Tibial nerve (tissue), 4 donors: ENCODE data around the gene ICA1L.

Source experiments
- CTCF ChIP-seq, 5 experiments: fragments of 200-600 bp in 3 of 5; fragments of 450-650 bp in 2 of 5; sonication (generic) in 3 of 5; IDR thresholded peaks; one replicate each; pipeline ENCODE4 v1.5.1; 2016 to 2019; ENCODE audit warnings: antibody characterized with exemption in 5 of 5, mild to moderate bottlenecking in 3 of 5, moderate library complexity in 2 of 5
- EP300 ChIP-seq, 2 donors: sonication (generic); formaldehyde crosslinking; IDR thresholded peaks; one replicate each; pipeline ENCODE4 v1.6.1; 2017; ENCODE audit warnings: antibody characterized with exemption in 2 of 2, mild to moderate bottlenecking in 1 of 2
- POLR2A ChIP-seq, 2 donors: fragments of 450-650 bp; IDR thresholded peaks; one replicate each; pipeline ENCODE4 v1.6.1; 2017; ENCODE audit warnings: antibody characterized with exemption in 2 of 2, mild to moderate bottlenecking in 2 of 2, moderate library complexity in 2 of 2

- TF ChIP-seq EP300 (IDR thresholded peaks at IDR 0.05) (no peak), CTCF (IDR thresholded peaks at IDR 0.05) (no peak), POLR2A (IDR thresholded peaks at IDR 0.05) (no peak)
Measured at GRCh38 chr2:202765436-202765835, 106.1 kb downstream of the ICA1L start.
